HG03095 (cell line): ENCODE results near the gene BLOC1S5.

ENCODE experiments used
- ATAC-seq: cut with Tn5 transposase; IDR thresholded peaks from one replicate; pipeline ENCODE4 v1.9.1; 2021; ENCODE audit warnings: moderate library complexity; ENCODE audit not compliant: unreplicated experiment

The BLOC1S5 gene, protein sequence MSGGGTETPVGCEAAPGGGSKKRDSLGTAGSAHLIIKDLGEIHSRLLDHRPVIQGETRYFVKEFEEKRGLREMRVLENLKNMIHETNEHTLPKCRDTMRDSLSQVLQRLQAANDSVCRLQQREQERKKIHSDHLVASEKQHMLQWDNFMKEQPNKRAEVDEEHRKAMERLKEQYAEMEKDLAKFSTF

DNA sequence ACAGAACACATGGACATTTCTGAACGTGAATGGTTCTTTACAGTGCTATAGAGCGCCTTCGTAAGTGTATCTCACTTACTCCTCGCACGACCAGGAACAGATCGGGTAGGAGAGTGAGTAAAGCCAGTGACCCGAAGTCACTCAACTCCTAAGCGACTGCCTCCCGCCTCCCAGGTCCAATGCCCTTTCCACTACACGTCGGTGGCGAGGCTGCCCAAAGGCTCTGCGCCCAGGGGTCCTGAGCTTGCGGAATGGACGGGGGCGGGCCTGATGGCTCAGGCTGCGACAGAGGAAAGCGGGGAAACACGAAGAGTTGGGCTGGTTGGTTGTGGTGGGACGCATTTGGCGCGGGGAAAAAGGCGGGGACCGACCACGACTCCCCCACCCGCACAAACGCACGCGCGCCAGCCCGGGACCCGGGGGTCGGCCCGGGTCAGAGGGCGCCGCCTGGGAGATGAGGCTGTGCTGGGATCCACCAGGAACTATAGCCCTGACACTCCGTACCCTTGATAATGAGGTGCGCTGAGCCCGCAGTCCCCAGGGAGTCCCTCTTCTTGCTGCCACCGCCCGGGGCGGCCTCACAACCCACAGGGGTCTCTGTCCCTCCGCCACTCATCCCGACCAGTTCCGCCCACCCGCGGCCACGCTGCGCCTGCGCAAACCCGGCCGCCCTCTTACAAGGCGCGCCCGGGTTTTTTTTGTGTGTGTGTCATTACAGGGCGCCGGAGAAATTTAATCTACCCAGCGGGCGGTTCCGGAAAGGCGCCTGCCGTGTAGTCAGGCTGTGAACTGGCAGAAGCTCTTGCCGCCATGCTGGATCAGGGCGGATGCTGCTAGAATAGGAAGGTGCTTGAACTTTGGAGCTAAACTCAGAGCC, at the start of gene BLOC1S5:
Gene BLOC1S5, minus strand, starts transcription at position 629 of the 877 bp plus-strand sequence. Its CDS starts 13 bp downstream, at position 616.
- peak; percentile 88 for ATAC-seq

DNA sequence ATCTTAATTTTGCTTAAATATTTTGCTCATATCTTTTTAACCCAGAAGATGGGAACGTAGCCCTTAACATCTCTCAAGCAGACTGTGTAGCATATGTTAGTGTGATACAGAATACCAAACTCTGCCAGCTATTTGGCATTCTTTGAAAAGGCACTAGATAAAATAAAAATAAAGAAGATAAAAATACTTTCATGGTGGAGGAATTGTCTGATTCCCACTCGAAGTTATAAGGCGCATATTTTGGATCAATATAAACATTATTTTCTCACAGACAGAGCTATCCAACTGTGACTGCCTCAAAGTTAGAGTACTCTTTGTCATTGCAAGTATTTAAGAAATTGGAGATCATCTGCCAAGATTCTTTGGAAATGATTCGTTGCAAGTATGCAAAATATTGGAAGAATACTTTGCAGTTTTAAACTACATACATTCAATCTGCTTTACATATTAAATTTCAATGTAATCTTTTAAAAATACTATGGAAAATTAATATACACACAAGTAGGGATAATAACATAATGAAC, 49.0 kb upstream of the BLOC1S5 start:
- ATAC-seq = no peak

DNA sequence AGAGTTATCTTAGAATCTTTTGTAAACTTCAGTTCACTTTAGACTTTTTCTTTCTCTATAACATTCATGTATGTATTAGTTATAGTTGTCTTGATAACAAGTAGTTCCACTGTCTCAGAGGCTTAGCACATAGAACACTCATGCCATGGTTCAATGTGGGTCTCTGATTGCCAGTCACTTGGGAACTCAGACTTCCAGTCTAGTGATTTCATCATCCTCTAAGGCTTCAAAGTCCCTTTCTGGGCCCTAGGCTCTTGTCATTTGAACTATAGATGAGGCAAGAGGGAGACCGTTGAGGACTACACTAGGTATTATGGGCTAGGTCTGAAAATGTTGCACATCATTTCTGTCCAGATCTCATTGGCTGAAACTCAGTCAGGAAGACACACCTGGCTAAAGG, 46.5 kb upstream of the BLOC1S5 start:
- peak; percentile 12 for ATAC-seq

DNA sequence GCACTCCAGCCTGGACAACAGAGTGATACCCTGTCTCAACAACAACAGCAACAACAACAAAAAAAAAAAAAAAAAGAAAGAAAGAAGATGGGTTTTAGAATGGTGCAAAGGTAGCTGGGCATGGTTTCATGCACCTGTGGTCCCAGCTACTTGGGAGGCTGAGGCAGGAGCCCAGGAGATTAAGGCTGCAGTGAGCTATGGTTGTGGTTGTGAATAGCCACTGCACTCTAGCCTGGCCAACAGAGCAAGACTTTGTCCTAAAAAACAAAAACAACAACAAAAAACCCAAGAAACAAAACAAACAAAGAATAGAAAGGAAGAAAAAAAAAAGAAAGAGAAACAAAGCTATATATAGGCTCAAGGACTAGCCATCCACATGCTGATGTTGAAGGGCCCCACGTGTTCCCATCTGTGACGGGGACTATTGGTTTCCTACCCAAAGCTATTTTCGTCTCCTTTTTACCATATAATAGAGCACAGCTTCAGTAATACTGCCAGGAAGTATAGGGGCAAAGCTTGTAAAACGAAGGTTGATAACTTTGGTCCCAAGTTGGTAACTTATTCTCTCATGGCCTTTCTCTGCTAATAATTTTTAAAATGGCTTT, 46.0 kb upstream of the BLOC1S5 start:
- peak; percentile 83 for ATAC-seq

DNA sequence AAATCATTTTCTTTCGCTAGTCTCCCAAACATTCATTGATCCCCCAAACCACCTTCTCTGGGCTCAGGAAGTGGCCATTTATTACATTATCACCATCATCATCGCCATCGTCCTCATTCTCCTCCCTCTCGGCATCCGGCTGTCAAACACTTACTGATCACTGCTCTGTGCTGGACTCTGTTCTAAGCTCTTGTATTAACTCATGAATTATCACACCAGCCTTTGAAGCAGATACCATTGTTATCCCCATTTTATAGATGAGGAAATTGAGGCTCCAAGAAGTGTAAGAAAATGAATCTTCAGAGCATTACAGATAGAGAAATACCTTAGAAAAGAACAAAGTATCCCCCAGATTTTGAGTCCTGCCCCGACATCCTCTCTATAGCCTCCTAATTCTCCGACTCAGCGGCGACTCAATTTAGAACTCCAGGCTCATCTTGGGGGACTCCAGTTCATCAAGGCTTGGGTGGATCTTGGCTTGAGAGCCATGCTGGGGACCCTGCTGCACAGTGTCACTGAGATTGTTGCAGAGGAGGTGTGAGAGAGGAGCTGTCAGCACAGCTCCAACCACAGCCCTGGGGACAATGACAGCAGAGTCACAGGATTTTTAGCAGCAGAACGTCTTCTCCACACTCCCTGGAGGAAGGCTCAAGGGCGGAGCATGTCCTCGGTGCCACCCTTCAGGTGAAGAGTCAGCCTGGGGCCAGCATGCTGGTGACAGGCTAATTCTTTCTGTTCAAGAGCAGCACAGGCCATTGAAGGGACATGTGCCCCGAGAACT, 44.8 kb upstream of the BLOC1S5 start:
- ATAC-seq = no peak

DNA sequence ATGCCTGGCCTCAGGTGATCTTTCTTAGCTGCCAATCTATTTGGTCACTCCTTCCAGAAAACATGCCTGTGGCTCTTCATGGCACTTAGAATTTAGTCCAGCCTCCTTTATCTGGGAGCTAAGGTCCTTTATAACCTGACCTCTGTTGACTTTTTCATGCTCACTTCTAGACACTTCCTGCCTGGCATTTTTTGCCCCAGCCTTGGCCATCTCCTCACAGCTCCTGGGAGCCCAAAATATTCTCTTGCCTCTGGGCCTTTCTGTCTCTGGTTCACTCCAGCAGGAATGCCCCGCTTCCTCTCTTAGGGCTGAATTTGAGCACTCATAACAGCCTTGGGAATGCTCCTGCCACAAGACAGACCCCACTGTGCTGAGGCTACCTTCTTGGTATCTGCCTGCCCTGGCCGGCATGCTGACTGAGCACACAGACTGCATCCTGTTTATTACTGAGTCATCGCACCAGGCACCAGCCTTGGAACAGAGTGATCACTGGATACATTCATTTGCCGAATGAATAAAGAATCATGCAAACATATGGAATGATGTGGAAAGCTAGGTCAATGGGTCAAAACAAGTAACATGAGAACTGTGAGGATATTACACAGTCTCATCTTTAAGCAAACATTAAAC, 44.0 kb upstream of the BLOC1S5 start:
- ATAC-seq = no peak

DNA sequence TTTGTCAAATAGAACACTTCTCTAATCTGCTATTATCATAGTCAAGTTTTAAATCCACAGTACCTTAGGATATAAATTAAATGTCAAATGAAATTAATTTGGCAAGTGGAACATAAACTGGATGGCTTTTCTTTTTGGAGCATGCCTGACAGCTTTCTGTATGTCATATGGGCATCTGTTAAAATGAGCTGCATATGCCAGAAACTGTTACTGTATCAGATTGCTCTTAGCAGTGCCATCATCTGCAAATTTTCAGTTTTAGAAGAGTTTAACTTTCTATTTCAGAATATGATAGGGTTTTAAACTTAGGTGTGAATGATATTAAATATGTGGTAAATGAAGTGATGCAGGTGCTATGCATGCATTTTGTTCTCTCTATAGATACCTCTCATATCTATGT, 41.6 kb upstream of the BLOC1S5 start:
- no peak for ATAC-seq

DNA sequence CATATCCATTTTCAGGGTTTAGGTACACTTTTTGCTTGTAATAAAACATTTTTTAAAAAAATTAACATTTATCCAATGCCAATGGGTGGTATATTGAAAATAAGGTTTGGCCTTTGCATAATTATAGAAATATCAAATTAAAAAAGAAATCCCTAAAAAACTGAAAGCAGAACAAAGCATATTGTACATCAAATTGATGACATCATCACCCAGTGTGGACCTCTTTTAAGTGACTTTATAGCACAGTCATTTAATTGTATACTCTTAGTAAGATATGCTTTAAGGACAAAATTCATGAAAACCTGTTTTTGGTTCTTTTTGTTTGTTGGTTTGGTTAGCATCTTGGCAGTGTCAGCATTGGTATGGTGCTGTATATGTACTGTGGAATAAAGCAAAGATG, 39.5 kb upstream of the BLOC1S5 start:
- no peak for ATAC-seq

DNA sequence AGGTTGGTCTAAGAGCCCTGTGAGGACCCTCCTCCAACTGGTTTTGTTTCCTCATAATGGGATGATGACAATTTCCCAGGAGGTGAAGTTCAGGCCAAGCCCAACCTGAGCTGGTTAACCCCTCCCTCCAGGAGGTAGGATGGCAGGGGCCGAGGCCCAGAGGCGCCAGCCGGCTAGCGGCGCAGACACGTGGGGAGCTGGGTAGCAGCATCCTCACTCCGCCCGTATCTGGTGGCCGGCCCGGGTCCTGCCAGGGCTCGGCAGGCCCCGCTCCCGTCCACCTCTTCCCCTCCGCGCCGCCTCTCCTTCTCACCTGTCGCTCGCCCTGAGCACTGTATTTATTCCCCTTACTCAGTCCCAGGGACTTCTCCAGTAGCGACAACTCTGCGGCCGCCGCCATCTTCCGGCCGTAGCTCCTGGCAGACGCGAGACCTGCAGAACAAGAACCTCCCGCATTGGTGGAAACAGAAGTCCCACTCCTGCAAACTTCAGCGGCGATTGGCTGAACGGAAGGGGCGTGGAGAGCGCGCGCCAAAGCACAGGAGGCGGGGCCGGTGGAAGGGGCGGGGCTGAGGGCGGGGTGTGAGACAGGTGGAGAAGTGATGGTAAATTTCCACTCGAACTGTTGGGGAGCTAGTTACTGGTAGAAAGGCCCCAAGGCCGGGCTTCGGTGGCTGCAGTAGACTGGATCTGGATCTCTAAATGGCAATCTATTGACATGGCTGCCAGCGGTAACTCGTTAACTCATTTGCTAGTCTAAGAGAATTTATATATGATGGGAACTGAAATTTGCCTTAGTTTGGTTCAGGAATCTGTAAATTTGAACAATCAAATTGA, 38.2 kb upstream of the BLOC1S5 start, which contains the start of gene EEF1E1:
Gene EEF1E1, minus strand, starts transcription at position 427 of the 837 bp plus-strand sequence. Its CDS starts 27 bp downstream, at position 400.
- peak; percentile 100 for ATAC-seq

DNA sequence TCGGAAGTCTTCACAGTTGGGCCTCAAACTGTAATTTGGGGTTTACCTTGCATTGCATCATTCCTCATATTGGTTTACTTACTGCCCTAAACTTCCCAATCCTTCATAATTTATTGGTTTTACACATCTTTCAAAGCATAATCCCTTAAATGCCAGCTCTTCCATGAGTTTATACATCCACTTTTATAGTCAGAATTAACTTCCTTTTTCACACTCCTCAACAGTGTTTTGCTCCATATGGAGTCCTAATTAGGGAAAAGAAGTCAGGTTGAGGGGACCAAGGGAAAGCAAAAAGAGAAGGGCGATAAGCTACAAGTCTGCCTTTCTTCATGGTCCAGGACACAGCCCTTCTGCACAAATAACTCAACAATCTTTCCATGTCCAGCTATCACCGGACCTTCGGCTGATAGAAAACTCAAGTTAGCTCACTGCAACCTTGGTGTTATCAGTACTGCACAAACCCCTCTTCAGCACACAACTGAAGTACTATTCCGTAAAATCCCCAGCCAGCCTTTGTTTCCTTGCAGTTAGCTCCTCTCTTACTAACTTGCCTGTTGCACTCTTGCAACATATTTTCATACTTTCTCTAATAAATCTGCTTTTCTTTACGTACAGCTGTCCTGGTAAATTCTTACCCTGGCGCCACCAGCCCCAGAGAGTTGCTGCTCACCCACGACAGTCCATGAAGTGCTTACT, 36.1 kb upstream of the BLOC1S5 start:
- no peak for ATAC-seq

DNA sequence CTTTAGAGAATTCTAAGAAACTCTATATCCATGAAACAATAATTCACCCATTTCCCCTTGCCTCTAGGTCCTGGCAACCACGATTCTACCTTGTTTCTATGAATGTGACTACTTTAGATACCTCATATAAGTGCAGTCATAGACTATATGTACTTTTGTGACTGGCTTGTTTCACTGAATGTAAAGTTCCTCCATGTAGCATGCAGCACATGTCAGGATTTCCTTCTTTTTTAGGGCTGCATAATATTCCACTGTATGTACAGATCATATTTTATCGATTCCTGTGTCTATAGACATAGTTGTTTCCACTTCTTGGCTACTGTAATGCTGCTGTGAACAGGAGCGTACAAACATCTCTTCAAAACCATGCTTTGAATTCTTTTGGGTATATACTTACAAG, 26.5 kb upstream of the BLOC1S5 start:
- no peak for ATAC-seq

DNA sequence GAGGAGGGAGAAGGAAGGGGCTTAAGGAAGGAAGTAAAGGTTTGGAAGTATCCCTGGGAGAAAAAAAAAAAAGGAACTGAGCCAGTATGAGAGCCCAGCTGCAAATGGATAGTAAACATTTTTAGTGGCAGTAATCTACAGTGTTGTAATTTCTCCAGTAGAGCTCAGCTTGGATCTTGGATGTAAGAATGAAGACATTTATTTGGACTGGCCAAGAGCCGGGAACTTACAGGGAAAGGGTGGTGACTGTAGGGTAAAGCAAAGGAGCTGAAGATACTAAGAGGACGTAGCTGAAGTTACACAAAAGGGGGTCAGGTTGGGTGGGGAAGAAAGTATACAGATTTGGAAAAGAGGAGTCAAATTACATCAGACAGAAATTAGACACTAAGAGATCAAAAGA, 24.7 kb upstream of the BLOC1S5 start:
- ATAC-seq = no peak

DNA sequence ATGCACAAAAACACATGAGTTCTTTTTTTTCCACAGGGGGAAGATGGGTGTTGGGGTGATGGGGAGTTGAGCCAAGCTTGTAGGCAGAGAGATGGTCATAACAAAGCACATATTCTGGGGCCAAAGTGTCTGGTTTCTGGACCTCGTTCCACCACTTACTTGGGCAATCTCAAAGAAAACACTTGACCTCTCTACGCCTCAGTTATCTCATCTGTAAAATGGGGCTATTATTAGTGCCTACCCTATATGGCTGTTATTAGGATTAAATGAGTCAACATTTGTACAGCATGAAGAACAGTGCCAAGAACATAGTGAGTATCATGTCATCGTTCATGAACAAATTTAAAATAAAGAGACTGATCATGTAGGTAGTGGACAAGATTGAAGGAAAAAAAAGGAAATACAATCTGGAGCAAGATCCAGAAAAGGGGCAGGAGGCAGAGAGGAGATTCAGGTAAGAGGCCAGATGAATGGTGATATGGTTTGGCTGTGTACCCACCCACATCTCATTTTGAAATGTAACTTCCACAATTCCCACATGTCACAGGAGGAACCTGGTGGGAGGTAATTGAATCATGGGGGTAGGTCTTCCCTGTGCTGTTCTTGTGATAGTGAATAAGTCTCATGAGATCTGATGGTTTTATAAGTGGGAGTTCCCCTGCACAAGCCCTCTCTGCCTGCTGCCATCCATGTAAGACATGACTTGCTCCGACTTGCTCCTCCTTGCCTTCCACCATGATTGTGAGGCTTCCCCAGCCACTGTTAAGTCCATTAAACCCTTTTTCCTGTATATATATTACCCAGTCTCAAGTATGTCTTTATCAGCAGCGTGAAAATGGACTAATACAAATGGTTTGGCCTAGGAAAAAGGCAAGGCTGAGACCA, 23.9 kb upstream of the BLOC1S5 start:
- no peak for ATAC-seq

DNA sequence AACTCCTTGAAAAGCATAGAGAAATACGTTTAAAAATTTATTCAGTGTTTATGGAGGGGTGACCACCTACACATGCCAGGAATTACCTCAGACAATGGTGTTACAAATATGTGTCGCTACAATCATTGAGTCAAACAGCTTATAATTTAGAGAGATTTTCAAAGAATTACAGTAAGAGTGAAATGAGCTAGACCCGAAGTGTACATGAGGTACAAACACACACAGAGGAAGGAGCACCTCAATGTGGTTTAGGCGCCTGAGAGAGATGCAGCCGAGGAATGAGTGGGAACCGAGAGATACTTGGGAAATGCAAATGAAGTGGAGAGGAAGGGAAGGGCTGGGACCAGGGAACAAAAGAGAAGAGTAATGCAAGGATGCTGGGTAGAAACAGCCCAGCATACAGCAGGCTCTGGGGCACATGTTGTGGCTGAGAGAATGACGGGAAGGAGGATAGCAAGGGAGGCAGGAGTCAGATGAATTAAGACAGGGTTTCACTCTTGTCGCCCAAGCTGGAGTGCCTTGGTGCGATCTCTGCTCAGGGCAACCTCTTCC, 22.6 kb upstream of the BLOC1S5 start:
- no peak for ATAC-seq

DNA sequence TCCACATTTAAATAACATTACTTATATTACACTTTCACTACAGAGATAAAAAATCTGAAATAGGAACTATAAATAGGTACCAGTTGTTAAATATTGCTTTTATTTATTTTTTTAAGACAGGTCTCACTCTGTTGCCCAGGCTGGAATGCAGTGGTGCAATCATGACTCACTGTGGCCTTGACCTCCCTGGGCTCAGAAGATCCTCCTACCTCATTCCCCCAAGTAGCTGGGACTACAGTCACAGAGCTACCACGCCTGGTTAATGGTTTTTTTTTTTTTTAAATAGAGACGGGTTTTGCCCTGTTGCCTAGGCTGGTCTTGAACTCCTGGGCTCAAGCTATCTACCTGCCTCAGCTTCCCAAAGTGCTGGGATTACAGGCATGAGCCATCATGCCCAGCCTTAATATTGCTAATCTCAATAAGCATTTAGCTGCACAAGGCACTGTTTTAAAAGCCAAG, 20.9 kb upstream of the BLOC1S5 start:
- ATAC-seq = no peak

DNA sequence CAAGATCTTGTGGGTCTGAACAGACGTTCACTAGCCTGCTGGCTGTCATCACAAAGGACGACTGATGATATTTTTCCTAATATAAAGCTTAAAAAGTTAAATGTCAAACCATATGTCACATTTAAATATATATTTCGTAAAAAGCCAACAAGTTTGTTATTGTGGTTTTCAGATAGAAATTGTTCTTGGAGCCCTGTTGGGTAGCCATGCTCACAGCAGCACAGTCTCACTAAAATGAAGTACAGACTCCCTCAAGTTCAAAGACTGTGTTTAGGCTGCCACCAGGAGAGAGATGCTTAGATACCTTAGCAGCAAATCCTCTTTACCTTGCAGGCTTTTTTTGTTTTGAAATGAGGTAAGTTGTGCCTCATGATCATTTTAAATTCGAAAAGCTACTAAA, 20.4 kb upstream of the BLOC1S5 start:
- ATAC-seq = no peak
